T47D (cell line): ENCODE measurements around the gene AAMP.
"Not testable (repeated sequence)": the region's sequence is repeated elsewhere in the genome, so short reads cannot be mapped to it uniquely, and the experiment has no call there.

Source experiments
- DNase-seq, 2 experiments: peaks; one replicate each; pipeline versions ENCODE4 v3.0.0 to v3.0.0-alpha.2; 2011 to 2012; ENCODE audit warnings: low read depth in 1 of 2, low spot score in 1 of 2
- JUND ChIP-seq: IDR thresholded peaks from 2 replicates; pipeline ENCODE4 v1.6.1; 2012; ENCODE audit warnings: low read depth
- in situ Hi-C: cut with HindIII; loops from 2 replicates; pipeline ENCODE4 v1.10.0; 2016; ENCODE audit warnings: low sequenced_read_pairs, low pct_unique_long_range_greater_than_20kb

Gene AAMP, protein sequence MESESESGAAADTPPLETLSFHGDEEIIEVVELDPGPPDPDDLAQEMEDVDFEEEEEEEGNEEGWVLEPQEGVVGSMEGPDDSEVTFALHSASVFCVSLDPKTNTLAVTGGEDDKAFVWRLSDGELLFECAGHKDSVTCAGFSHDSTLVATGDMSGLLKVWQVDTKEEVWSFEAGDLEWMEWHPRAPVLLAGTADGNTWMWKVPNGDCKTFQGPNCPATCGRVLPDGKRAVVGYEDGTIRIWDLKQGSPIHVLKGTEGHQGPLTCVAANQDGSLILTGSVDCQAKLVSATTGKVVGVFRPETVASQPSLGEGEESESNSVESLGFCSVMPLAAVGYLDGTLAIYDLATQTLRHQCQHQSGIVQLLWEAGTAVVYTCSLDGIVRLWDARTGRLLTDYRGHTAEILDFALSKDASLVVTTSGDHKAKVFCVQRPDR

GRCh38 chr2:218269900-218270720 is at the start of gene AAMP, which contains the start of gene PNKD:
TSS of gene AAMP (minus strand) at chr2:218270137. CDS start at chr2:218270086, 51 bp downstream.
TSS of gene PNKD (plus strand) at chr2:218270519. CDS start at chr2:218270536, 17 bp downstream.
- peak; percentile 91 to 99 for DNase-seq
- TF ChIP-seq JUND, result no peak
- in situ Hi-C loops, result no loop called here

DNA sequence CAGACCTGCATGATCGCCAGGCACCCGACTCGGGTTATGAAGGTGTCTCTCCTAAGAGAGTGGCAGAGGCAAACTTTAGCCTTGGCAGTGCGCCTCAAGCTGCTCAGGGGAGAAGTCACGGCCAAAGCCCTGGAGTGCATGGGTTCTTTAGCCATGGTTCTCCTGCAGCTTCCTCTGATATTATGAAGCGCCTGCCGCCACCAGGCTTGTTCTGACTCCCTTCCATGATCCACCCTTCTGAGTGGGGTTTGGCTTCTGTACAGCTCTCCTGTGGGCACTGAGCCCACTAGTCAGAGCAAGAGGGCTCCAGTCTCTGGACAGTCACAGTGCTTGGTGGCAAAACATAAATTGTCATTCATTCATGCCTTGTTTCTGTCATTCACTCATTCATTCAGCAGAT is 48.3 kb upstream of the AAMP start:
- no peak for TF ChIP-seq JUND
- in situ Hi-C loops, result no loop called here
- DNase-seq, result no peak

- no peak for DNase-seq
- no peak for TF ChIP-seq JUND
- in situ Hi-C loops, result no loop called here
Observed at GRCh38 chr2:218317835-218318234, 47.9 kb upstream of the AAMP start.

DNA sequence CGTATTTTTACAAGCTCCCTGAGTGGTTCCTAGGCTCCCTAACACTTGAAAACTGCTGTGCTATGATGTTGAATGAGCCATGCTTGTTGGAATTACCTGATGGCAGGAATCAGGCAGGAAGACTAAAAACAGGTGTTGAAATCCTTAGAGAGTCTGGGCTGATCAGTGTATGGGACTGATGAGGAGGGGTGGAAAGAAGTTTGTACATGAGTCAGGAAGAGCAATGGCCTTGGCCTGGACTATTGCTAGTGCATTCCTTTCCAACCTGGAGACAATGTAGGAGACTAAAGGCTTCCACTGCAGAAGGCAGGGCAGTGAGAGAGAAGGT is 47.3 kb upstream of the AAMP start:
- in situ Hi-C loops, result no loop called here
- no peak for DNase-seq
- TF ChIP-seq JUND, result no peak

- no peak for TF ChIP-seq JUND
Observed at GRCh38 chr2:218315397-218315796, 45.5 kb upstream of the AAMP start.

GRCh38 chr2:218314764-218315163 is 44.8 kb upstream of the AAMP start:
- DNase-seq, in situ Hi-C loops: not testable (repeated sequence)

More at GRCh38 chr2:218315397-218315796, 45.5 kb upstream of the AAMP start:
- DNase-seq, result no peak
- in situ Hi-C loops, result no loop called here

DNA sequence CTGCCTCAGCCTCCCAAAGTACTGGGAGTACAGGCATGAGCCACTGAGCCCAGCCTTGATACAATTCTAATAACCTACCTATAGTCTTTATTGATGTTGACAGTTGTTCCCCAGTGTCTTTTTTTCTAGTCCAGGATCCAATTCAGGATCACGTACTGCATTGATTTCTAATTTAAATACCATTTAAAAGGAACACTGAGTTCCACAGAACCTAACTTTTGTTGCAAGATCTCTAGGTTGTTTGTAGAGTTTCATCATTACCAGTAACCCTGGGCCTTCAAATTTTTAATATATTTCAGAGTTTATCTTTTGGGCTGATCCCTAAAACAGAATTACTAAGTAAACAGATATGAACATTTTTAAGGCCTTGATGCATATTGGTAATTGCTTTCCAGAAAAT is 43.4 kb upstream of the AAMP start:
- in situ Hi-C loops, result no loop called here
- DNase-seq, result no peak
- no peak for TF ChIP-seq JUND

- TF ChIP-seq JUND, result no peak
- peak in 1 of 2 experiments; percentile 72 for DNase-seq
- in situ Hi-C loops, result no loop called here
Observed at GRCh38 chr2:218312267-218312756, 42.4 kb upstream of the AAMP start.

DNA sequence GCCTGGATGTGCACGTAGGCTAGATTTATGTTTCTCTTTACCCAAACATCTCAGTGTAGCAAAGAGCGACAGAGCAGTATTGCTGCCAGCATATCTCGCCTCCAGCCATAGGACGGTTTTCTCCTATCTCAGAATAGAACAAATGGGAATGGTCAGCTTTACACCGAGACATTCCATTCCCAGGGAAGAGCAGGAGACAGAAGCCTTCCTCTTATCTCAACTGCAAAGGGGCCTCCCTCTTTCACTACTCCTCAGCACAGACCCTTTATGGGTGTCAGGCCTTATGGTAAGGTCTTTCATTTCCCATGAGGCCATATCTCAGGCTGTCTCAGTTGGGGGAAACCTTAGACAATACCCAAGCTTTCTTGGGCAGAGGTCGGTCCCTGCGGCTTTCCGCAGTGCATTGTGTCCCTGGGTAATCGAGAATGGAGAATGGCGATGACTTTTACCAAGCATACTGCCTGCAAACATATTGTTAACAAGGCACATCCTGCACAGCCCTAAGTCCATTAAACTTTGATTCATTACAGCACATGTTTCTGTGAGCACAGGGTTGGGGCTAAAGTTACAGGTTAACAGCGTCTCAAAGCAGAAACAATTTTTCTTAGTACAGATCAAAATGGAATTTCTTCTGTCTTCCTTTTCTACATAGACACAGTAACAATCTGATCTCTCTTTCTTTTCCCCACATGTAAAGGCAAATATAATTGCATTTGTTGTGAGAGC is 41.8 kb upstream of the AAMP start:
- DNase-seq, in situ Hi-C loops: not testable (repeated sequence)
- TF ChIP-seq JUND, result peak; percentile 42; the same call in 1 of the 2 replicates

GRCh38 chr2:218310853-218311540 is 41.1 kb upstream of the AAMP start:
- DNase-seq, result peak in 1 of 2 experiments; percentile 76
- in situ Hi-C loops, result no loop called here
- no peak for TF ChIP-seq JUND

GRCh38 chr2:218307415-218308090 is 37.6 kb upstream of the AAMP start:
- no peak for DNase-seq
- in situ Hi-C loops, result no loop called here
- no peak for TF ChIP-seq JUND
